Smooth muscle cell (in vitro differentiated cells): ENCODE measurements around the gene COL19A1. TPM values are rescaled to one million over a fixed set of nuclear protein-coding genes. Genes with fewer than 3 reads are reported as not detected.
A peak's percentile ranks its signal among the peaks of the same experiment; 100 is the strongest.

Experiments
- DNase-seq: peaks from one replicate; lab custom pipeline; 2025; ENCODE audit not compliant: unreplicated experiment; lab: John Stamatoyannopoulos, UW
- H2AFZ ChIP-seq: fragments of 200-600 bp; sonication (generic); 2 replicates; pipeline ENCODE4 v1.6.0; 2016; ENCODE audit warnings: antibody characterized with exemption, low read depth, mild to moderate bottlenecking
- H3F3A ChIP-seq: fragments of 200-600 bp; sonication (generic); 2 replicates; pipeline ENCODE4 v1.6.0; 2017; ENCODE audit warnings: antibody characterized with exemption, low read depth
- H3K27ac ChIP-seq: fragments of 200-600 bp; sonication (generic); 2 replicates; pipeline ENCODE4 v1.5.1; 2016; ENCODE audit warnings: low read depth, mild to moderate bottlenecking
- H3K27me3 ChIP-seq: fragments of 200-600 bp; sonication (generic); 2 replicates; pipeline ENCODE4 v1.6.1; 2016; ENCODE audit warnings: low read depth, mild to moderate bottlenecking
- H3K36me3 ChIP-seq: fragments of 200-600 bp; sonication (generic); 2 replicates; pipeline ENCODE4 v1.5.1; 2016; ENCODE audit warnings: low read depth
- H3K4me1 ChIP-seq: fragments of 200-600 bp; sonication (generic); 2 replicates; pipeline ENCODE4 v1.5.1; 2016; ENCODE audit warnings: low read depth
- H3K4me2 ChIP-seq: fragments of 200-600 bp; sonication (generic); 2 replicates; pipeline ENCODE4 v1.6.0; 2016; ENCODE audit warnings: mild to moderate bottlenecking
- H3K4me3 ChIP-seq: fragments of 200-600 bp; sonication (generic); 2 replicates; pipeline ENCODE4 v1.5.1; 2016; ENCODE audit warnings: mild to moderate bottlenecking
- H3K79me2 ChIP-seq: fragments of 200-600 bp; sonication (generic); 2 replicates; pipeline ENCODE4 v1.6.0; 2016; ENCODE audit warnings: low read depth, mild to moderate bottlenecking
- H3K9ac ChIP-seq: fragments of 200-600 bp; sonication (generic); 2 replicates; pipeline ENCODE4 v1.6.0; 2016; ENCODE audit warnings: low read depth
- H3K9me3 ChIP-seq: fragments of 200-600 bp; sonication (generic); replicated peaks from 2 replicates; pipeline ENCODE4 v1.5.1; 2016; ENCODE audit warnings: low read depth
- H4K20me1 ChIP-seq: fragments of 200-600 bp; sonication (generic); 2 replicates; pipeline ENCODE4 v1.6.0; 2016; ENCODE audit warnings: low read depth
- WGBS: methylation state at CpG from one replicate; pipeline ENCODE4 v1.1.7; 2016; ENCODE audit warnings: low lambda C conversion rate; 5-methylcytosine and 5-hydroxymethylcytosine counted together
- polyA plus RNA-seq: library from polyadenylated mRNA; unstranded; fragments of >200 nt; fragmentation: Nextera tagmentation; extraction: Ambion mirVana; gene quantifications from 2 replicates; pipeline ENCODE4 v1.2.1, GENCODE V29; 2016
- total RNA-seq: library from RNA; depleted of rRNA; stranded (reverse); fragments of >200 nt; gene quantifications from 2 replicates; pipeline ENCODE4 v1.2.3, GENCODE V29; 2014
- TF ChIP-seq, protein P1 (sequence below): fragments of 200-600 bp; sonication (generic); IDR thresholded peaks from 2 replicates; pipeline ENCODE4 v1.5.1; 2017; ENCODE audit warnings: borderline replicate concordance, mild to moderate bottlenecking, antibody characterized with exemption; ENCODE audit not compliant: insufficient read depth, poor library complexity, severe bottlenecking

COL19A1 gene
- total and polyA plus RNA-seq, 2 experiments from 2014 or later = 0.55 to 1.6 TPM

DNA sequence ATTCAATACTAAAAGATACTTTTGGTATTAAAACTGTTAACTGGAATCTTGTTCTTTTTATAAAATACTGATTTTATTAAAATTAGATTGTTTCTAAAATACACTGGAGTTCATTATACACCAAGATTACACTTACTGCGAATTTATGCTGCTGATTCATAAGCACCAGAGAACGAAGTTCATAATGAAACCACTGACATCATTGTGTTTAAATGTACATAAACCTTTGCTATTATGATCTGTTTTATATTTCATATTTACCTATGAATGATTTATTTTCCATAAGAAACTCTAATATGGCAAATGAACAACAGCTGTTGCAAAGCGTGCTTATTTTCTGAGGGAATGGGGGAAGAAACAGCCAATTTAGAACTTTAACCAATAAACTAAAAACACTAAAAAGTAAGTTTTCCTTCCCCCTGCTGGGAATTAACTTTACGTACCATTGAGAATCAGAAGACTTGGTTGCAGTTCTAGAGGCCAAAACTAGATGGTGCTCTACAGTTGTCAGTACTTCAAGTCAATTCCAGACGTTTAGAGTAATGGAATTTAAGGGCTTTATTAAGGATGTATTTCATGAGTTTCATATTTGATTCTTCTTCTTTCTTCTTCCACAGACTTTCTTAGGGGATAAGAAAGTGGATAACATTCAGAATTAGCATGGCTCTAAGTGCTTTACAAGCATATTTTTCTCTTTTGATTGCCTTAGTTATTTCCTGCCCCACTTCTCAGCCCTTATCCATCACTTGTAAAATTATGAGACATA, 30.8 kb upstream of the COL19A1 start:
- Histone ChIP-seq H2AFZ (peak overlapping the region; percentile 64), H3K79me2 (no peaks in the 10 kb centered on the region), H4K20me1 (no peaks in the 10 kb centered on the region), H3K9me3 (no peaks in the 10 kb centered on the region), H3F3A (no peaks in the 10 kb centered on the region), H3K27me3 (no peaks in the 10 kb centered on the region), H3K36me3 (no peaks in the 10 kb centered on the region), H3K4me1 (no peaks in the 10 kb centered on the region), H3K4me2 (peak overlapping the region; percentile 68), H3K4me3 (peak overlapping the region; percentile 23), H3K9ac (no peak overlapping the region), H3K27ac (no peak overlapping the region)
- WGBS = 6% methylated on average over 5 of the region's 5 CpGs
- DNase-seq = no peak
- TF ChIP-seq, protein P1, sequence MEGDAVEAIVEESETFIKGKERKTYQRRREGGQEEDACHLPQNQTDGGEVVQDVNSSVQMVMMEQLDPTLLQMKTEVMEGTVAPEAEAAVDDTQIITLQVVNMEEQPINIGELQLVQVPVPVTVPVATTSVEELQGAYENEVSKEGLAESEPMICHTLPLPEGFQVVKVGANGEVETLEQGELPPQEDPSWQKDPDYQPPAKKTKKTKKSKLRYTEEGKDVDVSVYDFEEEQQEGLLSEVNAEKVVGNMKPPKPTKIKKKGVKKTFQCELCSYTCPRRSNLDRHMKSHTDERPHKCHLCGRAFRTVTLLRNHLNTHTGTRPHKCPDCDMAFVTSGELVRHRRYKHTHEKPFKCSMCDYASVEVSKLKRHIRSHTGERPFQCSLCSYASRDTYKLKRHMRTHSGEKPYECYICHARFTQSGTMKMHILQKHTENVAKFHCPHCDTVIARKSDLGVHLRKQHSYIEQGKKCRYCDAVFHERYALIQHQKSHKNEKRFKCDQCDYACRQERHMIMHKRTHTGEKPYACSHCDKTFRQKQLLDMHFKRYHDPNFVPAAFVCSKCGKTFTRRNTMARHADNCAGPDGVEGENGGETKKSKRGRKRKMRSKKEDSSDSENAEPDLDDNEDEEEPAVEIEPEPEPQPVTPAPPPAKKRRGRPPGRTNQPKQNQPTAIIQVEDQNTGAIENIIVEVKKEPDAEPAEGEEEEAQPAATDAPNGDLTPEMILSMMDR = peak; percentile 79

DNA sequence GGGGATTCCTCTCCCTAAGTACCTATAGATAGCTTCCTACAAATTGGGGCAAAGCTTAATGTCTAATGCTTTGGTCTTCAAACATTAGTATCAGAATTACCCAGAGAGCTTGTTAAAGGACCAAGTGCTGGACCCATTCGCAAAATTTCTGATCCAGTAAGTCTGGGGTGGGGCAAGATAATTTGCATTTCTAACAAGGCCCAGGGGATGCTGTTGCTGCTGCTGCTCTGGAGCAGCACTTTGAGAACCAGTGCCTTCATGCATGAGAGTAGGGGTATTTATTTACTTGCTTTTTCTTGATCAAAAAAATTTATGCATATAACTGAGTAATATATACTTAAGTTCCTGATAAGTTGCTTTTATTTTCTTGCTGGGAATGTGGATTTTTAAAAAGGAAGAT, 24.5 kb upstream of the COL19A1 start:
- Histone ChIP-seq H3K79me2 (no peaks in the 10 kb centered on the region), H3K9me3 (no peaks in the 10 kb centered on the region), H3K4me2 (no peak overlapping the region), H3K4me3 (no peak overlapping the region), H3K27me3 (no peaks in the 10 kb centered on the region), H2AFZ (no peak overlapping the region), H3K4me1 (no peaks in the 10 kb centered on the region), H3K9ac (no peak overlapping the region), H3K36me3 (no peaks in the 10 kb centered on the region), H3F3A (no peaks in the 10 kb centered on the region), H4K20me1 (no peaks in the 10 kb centered on the region), H3K27ac (no peak overlapping the region)
- DNase-seq = no peak
- TF ChIP-seq, protein P1 = no peak
- 61% methylated on average over 1 of the region's 1 CpG for WGBS

DNA sequence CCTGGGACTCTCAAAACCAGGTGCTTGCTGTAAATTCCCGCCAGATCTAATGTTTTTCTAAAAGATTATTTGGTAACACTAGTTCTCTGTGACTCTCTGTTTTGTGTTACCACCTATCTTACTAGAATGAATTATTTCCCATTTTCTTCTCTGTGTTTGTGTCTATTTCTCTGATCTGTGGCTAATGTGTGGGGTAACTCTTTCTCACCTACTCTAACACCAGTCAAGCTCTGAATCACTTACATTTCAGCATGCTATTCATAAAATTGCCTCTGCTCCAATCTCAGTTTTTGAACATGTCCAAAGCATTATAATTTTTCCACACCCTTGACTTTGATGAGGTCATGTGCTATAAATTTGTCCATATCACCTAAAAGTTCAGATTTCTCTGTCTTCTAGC, 23.2 kb upstream of the COL19A1 start:
- TF ChIP-seq, protein P1 = no peak
- no peaks in the 10 kb centered on the region for H3K4me1 ChIP-seq
- no peaks in the 10 kb centered on the region for H3F3A ChIP-seq
- WGBS = 96% methylated on average over 1 of the region's 1 CpG
- H3K4me3 ChIP-seq = no peak overlapping the region
- no peaks in the 10 kb centered on the region for H4K20me1 ChIP-seq
- H3K79me2 ChIP-seq = no peaks in the 10 kb centered on the region
- no peak overlapping the region for H3K4me2 ChIP-seq
- H2AFZ ChIP-seq = no peak overlapping the region
- DNase-seq = no peak
- no peaks in the 10 kb centered on the region for H3K27me3 ChIP-seq
- no peaks in the 10 kb centered on the region for H3K9me3 ChIP-seq
- H3K27ac ChIP-seq = no peak overlapping the region
- no peaks in the 10 kb centered on the region for H3K36me3 ChIP-seq
- H3K9ac ChIP-seq = no peak overlapping the region

DNA sequence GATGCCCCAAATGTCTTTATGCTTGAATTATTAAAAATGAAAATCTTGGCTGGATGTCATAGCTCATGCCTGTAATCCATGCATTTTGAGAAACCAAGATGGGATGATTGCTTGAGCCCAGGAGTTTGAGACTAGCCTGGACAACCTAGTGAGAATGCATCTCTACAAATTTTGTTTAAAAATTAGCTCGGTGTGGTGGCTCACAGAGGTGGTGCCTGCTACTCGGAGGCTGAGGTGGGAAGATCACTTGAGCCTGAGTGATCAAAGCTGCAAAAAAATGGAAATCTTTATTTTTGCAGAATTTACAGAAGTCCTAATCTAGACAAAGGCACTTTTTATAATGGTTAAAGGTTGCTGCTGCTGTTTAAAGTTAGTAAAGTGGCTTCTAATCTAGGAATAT, 20.0 kb upstream of the COL19A1 start:
- Histone ChIP-seq H3K4me3 (no peak overlapping the region), H3K4me1 (no peaks in the 10 kb centered on the region), H3K27me3 (no peaks in the 10 kb centered on the region), H3K79me2 (no peaks in the 10 kb centered on the region), H3K9ac (no peak overlapping the region), H3K27ac (no peak overlapping the region), H2AFZ (peak overlapping the region; percentile 36), H3K9me3 (no peaks in the 10 kb centered on the region), H3F3A (peaks cover 2% of the 10 kb centered on the region), H3K36me3 (no peaks in the 10 kb centered on the region), H3K4me2 (no peak overlapping the region), H4K20me1 (no peaks in the 10 kb centered on the region)
- WGBS = 90% methylated on average over 2 of the region's 2 CpGs
- no peak for DNase-seq
- TF ChIP-seq, protein P1 = no peak
